Measurements from ENCODE around the gene CCL19.

The CCL19 gene

DNA sequence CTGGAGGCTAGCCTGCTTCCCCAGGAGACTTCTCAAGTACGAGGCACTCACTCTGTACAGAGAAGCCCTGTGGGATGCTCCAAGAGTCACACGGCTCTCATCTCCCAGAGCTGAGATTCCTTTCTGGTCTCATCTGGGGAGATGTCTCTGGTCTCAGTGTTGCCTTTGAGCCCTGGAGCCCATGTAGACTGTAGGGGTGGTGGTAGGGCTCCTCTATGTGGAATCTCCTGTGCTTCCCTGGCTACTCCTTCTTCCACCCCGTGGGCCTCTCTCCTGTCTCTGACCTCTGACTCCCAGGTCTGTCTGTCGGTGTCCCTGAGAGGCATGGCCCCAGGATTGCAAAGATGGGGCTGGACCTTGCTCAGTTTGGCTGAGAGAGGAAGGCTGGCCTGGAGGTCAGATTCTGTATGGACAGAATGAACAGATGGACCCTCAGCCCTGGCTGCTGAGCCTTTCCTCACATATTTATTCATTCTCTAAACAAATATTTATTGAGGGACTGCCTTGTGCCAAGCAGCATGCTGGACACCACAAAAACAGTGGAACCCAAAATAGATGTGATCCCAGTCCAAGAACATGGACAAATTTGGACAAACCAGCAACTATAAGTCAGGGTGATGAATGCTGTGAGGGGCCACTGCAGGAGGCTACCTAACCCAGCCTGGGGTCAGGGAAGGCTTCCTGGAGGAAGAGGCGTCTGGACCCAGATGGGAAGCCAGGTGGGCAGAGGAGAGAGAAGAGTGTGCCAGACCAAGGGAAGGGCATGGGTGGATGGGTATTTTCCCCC lies 2.6 kb downstream of the CCL19 start:
- Histone ChIP-seq H3F3A (ENCODE audit: insufficient read depth) (no peaks in the 10 kb centered on the region), H3K79me2 (ENCODE audit: insufficient read depth, low read length) (no peaks in the 10 kb centered on the region), H3K9me2 (replicated peaks; ENCODE audit: insufficient read depth, low read length) (no peaks in the 10 kb centered on the region), H3K4me2 (ENCODE audit: low read depth, low read length, poor library complexity, severe bottlenecking) (no peak overlapping the region), H3K36me3 (ENCODE audit: low read length) (no peaks in the 10 kb centered on the region), H4K20me1 (ENCODE audit: low read depth, low read length) (no peaks in the 10 kb centered on the region), H2AFZ (ENCODE audit: low read depth, low read length, severe bottlenecking) (no peak overlapping the region), H3K27ac (ENCODE audit: low read depth, low read length) (no peak overlapping the region), H3K4me3 (ENCODE audit: insufficient read depth, low read length, poor library complexity, severe bottlenecking) (no peak overlapping the region), H3K9ac (ENCODE audit: low read length) (no peak overlapping the region), H3K27me3 (ENCODE audit: low read length) (no peaks in the 10 kb centered on the region), H3K9me3 (ENCODE audit: insufficient read depth, low read length) (no peaks in the 10 kb centered on the region)
- TF ChIP-seq, protein P1, sequence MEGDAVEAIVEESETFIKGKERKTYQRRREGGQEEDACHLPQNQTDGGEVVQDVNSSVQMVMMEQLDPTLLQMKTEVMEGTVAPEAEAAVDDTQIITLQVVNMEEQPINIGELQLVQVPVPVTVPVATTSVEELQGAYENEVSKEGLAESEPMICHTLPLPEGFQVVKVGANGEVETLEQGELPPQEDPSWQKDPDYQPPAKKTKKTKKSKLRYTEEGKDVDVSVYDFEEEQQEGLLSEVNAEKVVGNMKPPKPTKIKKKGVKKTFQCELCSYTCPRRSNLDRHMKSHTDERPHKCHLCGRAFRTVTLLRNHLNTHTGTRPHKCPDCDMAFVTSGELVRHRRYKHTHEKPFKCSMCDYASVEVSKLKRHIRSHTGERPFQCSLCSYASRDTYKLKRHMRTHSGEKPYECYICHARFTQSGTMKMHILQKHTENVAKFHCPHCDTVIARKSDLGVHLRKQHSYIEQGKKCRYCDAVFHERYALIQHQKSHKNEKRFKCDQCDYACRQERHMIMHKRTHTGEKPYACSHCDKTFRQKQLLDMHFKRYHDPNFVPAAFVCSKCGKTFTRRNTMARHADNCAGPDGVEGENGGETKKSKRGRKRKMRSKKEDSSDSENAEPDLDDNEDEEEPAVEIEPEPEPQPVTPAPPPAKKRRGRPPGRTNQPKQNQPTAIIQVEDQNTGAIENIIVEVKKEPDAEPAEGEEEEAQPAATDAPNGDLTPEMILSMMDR (IDR thresholded peaks at IDR 0.05; ENCODE audit: insufficient read depth, low read length, poor library complexity, severe bottlenecking): no peak
- no peak for TF ChIP-seq EZH2phosphoT487 (conservative IDR thresholded peaks at IDR 0.05; ENCODE audit: low read length)

DNA sequence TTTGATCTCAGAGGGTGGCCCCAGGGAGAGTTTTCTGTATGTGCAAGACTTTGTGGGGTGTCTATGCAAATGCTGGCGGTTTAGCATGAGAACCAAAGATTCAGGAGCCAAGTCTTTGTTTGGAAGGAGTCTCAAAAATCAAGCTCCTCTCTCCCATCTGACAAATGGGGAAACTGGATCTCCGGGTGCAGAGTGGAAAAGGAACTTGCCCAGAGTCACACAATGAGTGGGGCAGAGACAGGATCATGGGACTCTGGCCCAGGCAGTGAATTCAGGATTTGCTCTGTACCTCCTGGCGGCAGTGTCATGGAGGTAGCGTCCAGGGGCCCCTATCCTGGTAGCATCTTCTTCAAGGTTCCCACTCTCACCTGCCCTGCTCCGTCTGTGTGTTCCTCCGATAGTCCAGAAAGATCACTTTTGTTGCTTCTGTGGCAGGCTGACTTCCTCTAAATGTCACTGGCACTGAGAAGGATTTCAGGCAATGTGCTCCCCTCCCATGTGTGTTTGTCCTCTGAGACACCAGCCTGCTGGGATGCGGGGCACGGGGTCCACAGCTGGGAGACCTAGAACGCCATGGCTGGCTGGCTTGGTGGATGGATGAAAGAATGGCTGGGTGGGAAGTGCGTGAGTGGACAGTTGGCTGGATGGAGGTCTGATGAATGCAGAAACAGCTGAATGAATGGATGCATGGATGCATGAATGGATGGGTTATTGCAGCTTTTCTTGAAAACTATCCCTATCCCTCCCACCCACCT lies 3.6 kb downstream of the CCL19 start:
- H3F3A ChIP-seq (ENCODE audit: insufficient read depth): no peaks in the 10 kb centered on the region
- no peak overlapping the region for H2AFZ ChIP-seq (ENCODE audit: low read depth, low read length, severe bottlenecking)
- no peak overlapping the region for H3K4me2 ChIP-seq (ENCODE audit: low read depth, low read length, poor library complexity, severe bottlenecking)
- H4K20me1 ChIP-seq (ENCODE audit: low read depth, low read length): no peaks in the 10 kb centered on the region
- no peak overlapping the region for H3K27ac ChIP-seq (ENCODE audit: low read depth, low read length)
- no peak overlapping the region for H3K4me3 ChIP-seq (ENCODE audit: insufficient read depth, low read length, poor library complexity, severe bottlenecking)
- no peaks in the 10 kb centered on the region for H3K36me3 ChIP-seq (ENCODE audit: low read length)
- no peaks in the 10 kb centered on the region for H3K9me2 ChIP-seq (replicated peaks; ENCODE audit: insufficient read depth, low read length)
- H3K9me3 ChIP-seq (ENCODE audit: insufficient read depth, low read length): no peaks in the 10 kb centered on the region
- H3K27me3 ChIP-seq (ENCODE audit: low read length): no peaks in the 10 kb centered on the region
- TF ChIP-seq, protein P1 (IDR thresholded peaks at IDR 0.05; ENCODE audit: insufficient read depth, low read length, poor library complexity, severe bottlenecking): no peak
- TF ChIP-seq EZH2phosphoT487 (conservative IDR thresholded peaks at IDR 0.05; ENCODE audit: low read length): no peak
- no peak overlapping the region for H3K9ac ChIP-seq (ENCODE audit: low read length)
- no peaks in the 10 kb centered on the region for H3K79me2 ChIP-seq (ENCODE audit: insufficient read depth, low read length)

DNA sequence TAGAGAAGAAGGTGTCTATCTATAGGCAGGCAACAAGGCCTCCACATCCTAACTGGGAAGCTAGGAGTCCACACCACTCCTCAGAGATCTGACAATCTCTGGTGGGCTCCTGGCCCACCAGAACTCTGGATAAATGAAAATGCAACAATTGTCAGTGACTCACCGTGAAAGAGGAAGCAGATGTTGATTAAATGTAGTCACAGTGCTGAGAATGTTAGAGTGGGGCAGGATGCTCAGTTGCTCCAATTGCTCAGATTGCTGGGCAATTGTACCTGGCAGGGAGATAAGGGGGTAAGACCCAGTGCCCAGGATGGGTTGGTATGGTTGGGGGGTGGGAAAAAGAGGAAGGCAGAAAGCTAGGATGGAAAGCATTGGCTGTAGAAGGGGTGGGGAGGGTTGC lies 4.3 kb downstream of the CCL19 start:
- Histone ChIP-seq H4K20me1 (ENCODE audit: low read depth, low read length) (no peaks in the 10 kb centered on the region), H3K36me3 (ENCODE audit: low read length) (no peaks in the 10 kb centered on the region), H3K9me2 (replicated peaks; ENCODE audit: insufficient read depth, low read length) (no peaks in the 10 kb centered on the region), H3K27ac (ENCODE audit: low read depth, low read length) (no peak overlapping the region), H3F3A (ENCODE audit: insufficient read depth) (no peaks in the 10 kb centered on the region), H3K27me3 (ENCODE audit: low read length) (no peaks in the 10 kb centered on the region), H3K9me3 (ENCODE audit: insufficient read depth, low read length) (no peaks in the 10 kb centered on the region), H3K9ac (ENCODE audit: low read length) (no peak overlapping the region), H2AFZ (ENCODE audit: low read depth, low read length, severe bottlenecking) (no peak overlapping the region), H3K4me2 (ENCODE audit: low read depth, low read length, poor library complexity, severe bottlenecking) (no peak overlapping the region), H3K79me2 (ENCODE audit: insufficient read depth, low read length) (no peaks in the 10 kb centered on the region), H3K4me3 (ENCODE audit: insufficient read depth, low read length, poor library complexity, severe bottlenecking) (no peak overlapping the region)
- no peak for TF ChIP-seq EZH2phosphoT487 (conservative IDR thresholded peaks at IDR 0.05; ENCODE audit: low read length)
- TF ChIP-seq, protein P1 (IDR thresholded peaks at IDR 0.05; ENCODE audit: insufficient read depth, low read length, poor library complexity, severe bottlenecking): no peak

All from SU-DHL-6 (cell line).